ENCODE results near the gene CACNA2D4.

- TF ChIP-seq, protein P1, sequence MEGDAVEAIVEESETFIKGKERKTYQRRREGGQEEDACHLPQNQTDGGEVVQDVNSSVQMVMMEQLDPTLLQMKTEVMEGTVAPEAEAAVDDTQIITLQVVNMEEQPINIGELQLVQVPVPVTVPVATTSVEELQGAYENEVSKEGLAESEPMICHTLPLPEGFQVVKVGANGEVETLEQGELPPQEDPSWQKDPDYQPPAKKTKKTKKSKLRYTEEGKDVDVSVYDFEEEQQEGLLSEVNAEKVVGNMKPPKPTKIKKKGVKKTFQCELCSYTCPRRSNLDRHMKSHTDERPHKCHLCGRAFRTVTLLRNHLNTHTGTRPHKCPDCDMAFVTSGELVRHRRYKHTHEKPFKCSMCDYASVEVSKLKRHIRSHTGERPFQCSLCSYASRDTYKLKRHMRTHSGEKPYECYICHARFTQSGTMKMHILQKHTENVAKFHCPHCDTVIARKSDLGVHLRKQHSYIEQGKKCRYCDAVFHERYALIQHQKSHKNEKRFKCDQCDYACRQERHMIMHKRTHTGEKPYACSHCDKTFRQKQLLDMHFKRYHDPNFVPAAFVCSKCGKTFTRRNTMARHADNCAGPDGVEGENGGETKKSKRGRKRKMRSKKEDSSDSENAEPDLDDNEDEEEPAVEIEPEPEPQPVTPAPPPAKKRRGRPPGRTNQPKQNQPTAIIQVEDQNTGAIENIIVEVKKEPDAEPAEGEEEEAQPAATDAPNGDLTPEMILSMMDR (IDR thresholded peaks at IDR 0.05 in 4 of 5, conservative IDR thresholded peaks at IDR 0.05 in 1 of 5) = no peak
- no peak for TF ChIP-seq POLR2A (IDR thresholded peaks at IDR 0.05)
These were observed 15.0 kb upstream of the CACNA2D4 start for GRCh38 chr12:1933342-1934051.
